ENCODE data around the gene KAZN.

Gene KAZN

GRCh38 chr1:14939527-14940284, 341.2 kb downstream of the KAZN start:
- no peak for DNase-seq (ENCODE audit: low read depth)

DNA sequence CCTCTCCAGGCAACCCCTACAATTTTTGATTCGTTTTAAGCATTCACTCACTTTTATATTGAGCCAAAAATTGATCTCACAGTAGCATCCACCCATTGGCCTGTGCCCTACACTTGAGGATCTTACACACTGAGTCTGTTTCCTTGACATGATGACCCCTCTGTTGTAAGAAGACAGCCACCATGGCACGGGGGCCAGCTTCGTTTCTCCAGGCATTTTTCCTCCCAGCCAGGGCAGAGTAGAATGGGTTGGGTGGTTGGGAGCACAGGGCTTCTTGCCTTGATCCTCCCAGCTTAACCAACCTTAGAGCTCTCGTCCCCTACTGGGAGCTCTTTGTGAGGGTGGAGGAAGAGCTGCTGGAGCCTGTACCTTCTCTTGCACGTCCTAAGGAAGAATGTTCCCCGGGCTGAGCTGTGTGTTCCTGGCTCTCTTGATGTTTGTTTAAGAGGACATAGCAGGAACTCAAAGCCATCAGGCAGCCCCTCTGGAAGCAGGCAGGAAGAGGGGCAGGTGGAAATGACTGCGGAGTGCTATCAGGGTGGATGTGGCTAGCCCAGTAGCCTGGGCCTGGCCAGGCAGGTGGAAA, 341.9 kb downstream of the KAZN start:
- no peak for DNase-seq (ENCODE audit: low read depth)

DNA sequence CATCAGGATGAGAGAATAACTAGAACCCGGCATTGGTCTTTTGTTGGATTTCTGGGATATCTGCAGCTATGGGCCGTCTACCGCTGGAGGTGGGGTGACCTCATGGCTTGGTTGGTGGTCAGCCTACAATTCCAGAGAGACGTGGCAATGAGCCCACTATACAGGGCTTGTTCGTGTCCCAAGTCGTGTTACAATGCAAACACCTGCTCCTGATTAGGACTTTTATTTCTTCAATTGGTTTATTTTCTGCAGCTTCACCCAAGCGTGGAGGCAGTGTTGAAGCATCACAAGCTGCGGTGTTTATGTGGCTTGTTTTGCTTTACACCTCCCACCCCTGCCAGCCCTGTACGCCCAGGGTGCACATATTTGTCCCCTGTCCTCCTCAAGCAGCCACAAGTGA, 343.4 kb downstream of the KAZN start:
- no peak for DNase-seq (ENCODE audit: low read depth)

- no peak for DNase-seq (ENCODE audit: low read depth)
These were observed 346.0 kb downstream of the KAZN start for GRCh38 chr1:14944471-14944985.

DNA sequence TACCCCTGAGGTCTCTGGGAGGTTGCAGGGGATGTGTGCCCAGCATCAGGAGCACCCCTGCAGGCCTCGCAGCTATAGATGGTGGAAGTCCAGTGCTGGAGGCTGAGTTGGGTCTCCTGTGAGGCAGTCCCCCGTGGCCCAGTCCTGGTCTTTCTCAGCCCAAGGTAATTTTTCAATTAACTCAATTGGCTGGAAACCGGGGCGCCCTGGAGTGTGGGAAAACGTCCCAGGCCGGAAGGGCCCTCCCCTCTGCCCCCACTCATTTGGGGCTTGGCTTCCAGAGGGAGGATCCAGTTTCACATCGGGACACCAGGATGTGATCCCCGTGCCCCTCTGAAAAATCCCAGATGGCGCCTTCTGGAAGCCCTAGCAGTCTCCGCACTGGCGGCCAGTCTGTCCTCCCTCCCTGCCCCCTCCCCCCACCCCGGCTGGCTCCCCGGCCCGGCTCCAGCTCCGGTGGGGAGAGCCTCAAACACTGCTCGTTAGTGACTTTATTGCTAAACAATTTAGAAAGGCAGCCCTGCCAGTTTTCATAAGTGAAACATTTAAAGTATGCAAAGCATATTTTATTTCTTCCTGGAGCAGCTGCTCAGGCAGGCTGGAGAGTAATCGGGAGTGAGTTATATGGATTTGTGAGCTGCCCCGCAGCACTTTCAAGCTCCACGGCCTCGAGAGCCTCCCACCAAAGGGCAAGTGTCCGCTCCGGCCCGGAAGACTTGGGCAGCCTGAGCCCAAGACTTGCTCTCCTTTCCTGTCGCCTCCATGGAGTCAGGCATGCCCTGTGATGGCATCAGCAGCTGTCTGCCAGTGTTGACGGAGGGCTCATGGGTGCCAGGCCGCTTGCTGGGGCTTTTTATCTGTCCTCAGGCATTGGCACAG, 346.9 kb downstream of the KAZN start:
- DNase-seq (ENCODE audit: low read depth), result no peak

- no peak for DNase-seq (ENCODE audit: low read depth)
These were observed 347.5 kb downstream of the KAZN start for GRCh38 chr1:14946011-14946359.

- DNase-seq (ENCODE audit: low read depth), result no peak
These were observed 348.3 kb downstream of the KAZN start for GRCh38 chr1:14946684-14947238.

DNA sequence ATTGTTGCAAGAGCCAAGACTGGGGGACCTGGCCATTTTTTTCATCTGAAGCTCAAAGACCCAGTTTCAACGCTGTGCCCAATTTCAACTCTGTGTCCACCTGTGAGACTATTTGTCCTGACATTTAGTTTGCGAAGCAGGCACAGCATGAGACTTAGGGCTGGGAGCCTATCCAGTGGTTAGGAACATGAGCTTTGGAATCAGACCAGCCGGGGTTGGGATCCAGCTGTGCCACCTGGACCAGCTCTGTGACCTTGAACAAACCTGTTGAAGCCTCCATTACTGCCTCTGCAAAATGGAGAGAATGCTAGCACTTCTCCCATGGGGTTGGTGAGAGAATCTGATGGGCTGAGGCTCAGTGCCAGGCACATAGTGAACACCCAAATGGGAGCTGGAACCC, 348.9 kb downstream of the KAZN start:
- no peak for DNase-seq (ENCODE audit: low read depth)

DNA sequence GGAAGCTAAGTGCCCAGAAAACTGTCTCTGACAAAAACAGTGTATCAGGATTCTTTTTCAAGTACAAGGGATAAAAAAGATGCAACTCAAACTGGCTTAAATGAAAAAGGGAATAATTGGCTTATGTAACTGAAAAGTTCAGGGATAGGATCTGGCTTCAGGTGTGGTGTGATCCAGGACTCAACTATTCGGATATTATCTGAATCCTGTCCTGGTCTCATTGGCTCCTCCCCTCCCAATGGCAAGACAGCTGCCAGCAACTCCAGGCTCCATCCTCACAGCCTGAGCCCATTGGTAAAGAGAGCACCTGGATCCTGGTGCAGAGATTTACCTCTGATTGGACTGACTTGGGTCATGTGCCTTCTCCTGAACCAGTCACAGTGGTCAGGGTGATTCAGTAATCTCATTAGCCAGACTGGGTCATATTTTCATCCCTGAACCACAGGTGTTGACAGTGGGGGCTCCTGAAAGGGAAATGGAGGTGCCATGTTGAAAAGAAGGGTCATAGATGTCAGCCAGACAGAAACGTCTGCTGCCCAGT, 349.7 kb downstream of the KAZN start:
- DNase-seq (ENCODE audit: low read depth), result no peak

- no peak for DNase-seq (ENCODE audit: low read depth)
These were observed 350.9 kb downstream of the KAZN start for GRCh38 chr1:14949270-14949835.

GRCh38 chr1:14949836-14950713, 351.6 kb downstream of the KAZN start:
- no peak for DNase-seq (ENCODE audit: low read depth)

GRCh38 chr1:14951766-14952165, 353.3 kb downstream of the KAZN start:
- no peak for DNase-seq (ENCODE audit: low read depth)

DNA sequence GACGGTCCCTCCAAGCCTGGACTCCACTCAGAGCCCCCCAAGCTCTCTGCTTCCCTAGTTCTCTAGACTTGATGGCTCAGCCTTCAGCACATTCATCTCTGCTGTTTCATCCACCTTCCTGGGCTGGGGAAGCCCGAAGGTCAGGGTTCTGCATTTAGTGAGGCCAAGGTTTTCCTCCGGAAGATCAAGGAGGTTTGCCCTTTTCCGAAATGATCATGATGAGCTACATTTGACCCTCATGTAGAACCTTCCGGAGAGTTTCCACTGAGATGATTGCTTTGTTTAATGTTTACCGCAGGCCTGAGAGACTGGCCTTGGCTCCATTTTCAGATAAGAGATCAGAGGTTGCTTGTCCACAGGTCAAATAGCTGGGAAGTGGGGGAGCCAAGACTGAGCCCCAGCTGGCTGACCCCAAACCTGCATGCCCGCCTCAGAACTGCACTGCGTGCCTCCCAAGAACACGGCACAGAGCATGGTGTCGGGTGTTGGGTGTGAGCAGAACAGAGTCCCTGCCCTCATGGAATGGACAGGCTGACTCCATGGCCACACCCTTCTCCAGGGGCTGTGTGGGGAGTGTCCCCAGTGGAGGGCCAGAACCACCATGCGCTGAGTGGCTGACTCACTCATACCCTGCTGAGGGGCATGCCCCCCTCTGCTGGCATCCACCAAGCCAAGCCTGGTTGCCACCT, 354.3 kb downstream of the KAZN start:
- no peak for DNase-seq (ENCODE audit: low read depth)

DNA sequence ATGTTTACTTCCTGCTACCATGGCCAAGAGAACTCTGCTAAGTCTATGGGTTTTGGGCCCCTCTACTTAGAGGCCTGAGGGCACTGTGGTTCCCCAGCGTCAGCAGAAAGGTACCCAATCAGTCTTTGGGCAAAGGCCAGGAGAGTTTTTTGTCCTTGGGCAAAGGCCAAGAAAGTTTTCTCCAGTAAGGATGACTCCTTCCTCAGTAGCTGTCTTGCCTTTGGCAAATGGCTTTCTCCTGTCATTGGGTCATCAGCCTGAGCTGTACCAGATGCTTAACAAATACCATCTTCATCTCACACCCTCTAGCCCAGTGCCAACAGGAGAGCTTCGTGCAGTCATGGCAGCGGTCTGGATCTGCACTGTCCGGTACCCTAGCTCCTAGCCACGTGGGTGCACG, 355.7 kb downstream of the KAZN start:
- DNase-seq (ENCODE audit: low read depth), result no peak

GRCh38 chr1:14954930-14955329, 356.4 kb downstream of the KAZN start:
- DNase-seq (ENCODE audit: low read depth), result no peak

GRCh38 chr1:14955402-14955801, 356.9 kb downstream of the KAZN start:
- DNase-seq (ENCODE audit: low read depth), result no peak

GRCh38 chr1:14955976-14956375, 357.5 kb downstream of the KAZN start:
- no peak for DNase-seq (ENCODE audit: low read depth)

DNA sequence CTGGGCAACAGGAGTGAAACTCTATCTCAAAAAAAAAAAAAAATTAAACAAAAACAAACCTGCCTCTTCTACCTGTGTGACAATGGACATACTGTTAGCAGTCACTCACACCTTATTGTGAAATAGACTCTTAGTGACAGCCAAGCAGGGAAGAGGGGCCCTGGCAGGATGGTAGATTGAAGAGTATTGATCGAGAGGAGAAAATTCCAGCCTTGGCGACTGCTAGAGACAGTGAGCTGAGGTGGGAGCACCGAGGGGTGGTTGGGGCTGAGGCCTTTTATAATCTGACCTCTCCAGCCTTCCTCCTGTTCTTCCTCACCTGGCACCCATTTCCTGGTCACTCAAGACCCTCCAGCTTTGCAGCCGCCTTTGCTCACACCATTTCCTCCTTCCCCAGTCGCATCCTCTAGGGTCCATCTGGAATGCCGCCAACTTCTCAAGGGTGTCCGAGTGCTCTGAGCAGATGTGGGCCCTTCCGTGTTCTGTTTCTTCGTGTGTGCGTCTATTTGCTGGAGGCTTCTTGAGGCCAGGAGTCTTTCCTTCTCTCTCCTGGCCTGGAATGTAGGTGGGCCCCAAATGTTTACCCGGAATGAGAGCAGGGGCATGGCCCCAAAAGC, 358.2 kb downstream of the KAZN start:
- DNase-seq (ENCODE audit: low read depth), result no peak

DNA sequence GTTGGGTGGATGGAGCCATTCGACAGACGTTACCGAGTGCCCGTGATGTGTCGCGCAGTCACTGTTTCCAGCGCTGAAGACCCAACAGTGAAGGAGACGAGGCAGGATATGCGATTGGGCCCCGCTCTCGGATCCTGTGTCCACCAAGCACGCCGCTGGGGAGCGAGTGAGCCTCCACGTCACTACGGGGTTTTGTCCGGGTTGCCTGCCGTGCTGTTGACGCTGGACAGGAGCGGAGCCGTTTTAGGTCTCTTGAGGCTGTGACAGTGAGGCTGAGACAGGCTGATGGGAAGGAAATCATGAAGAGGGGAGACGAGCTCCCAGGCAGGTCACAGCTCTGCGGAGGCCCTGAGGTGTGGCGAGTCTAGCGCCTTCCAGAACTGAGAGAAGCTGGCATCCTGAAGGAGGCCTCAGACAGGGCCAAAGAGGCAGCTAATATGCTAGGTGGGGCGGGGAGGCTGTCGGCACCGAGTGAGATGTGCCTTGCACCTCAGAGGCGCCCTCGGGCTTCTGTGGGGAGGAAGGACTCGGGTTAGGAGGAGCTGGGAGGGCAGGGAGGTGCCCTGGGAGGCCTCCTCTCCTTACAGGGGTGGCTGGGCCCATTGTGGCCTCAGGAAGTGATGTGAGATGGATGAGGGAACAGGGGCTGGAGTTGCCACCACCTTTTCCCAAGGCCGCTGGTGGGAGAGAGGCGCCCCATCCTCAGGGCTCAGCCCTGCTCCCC, 359.1 kb downstream of the KAZN start:
- no peak for DNase-seq (ENCODE audit: low read depth)

Data from stimulated activated CD8-positive, alpha-beta memory T cell treated with anti-CD3 and anti-CD28 coated beads, Interleukin-7, amount 100 ng/mL, for 24 hours (primary cell).